ENCODE data around the gene GNL1.

GNL1 gene

DNA sequence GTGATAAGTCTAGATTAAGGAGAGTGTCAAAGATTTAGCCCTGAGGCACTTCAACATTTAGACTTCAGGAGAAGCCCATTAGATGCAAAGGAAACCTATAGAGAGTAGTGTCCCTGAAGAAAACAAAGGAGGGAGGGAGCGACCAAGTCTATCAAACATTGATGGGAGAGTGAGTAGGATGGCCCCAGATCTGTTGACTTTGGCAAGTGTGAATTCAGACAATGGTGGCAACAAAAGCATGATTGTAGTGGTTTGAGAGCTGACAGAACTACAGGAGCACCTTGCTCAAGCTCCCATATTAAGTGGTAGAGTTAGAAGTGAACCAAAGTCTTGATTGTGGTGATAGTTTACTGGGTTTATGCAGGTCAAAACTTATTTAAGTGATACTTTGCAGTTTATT, 14.0 kb upstream of the GNL1 start:
- DNase-seq (ENCODE audit: low spot score), result no peak

- DNase-seq (ENCODE audit: low spot score), result peak; percentile 43
These were observed 12.0 kb upstream of the GNL1 start for GRCh38 chr6:30568245-30568644.

DNA sequence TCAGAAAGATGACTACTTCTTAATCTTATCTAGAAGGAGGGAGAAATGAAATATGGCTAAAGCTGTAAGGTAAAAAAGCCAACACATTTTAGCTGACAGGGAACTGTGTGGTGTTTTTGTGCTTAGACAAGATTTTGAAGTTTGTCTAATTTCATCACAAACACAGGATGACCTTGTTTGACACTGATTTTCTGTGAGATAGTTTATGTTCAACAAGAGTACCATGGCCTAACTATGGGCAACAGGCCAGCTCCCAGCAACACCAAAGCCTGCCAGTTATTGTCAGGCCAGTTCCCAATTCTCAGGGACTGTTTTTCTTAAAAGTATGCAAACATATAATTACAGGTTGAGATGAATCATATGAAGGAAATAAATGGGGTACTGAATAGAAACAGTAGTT, 9.5 kb upstream of the GNL1 start:
- no peak for DNase-seq (ENCODE audit: low spot score)

- DNase-seq (ENCODE audit: low spot score), result no peak
These were observed 7.8 kb upstream of the GNL1 start for GRCh38 chr6:30564114-30564513.

GRCh38 chr6:30562470-30563425, 6.5 kb upstream of the GNL1 start:
- DNase-seq (ENCODE audit: low spot score), result no peak

GRCh38 chr6:30560930-30561329, 4.6 kb upstream of the GNL1 start:
- DNase-seq (ENCODE audit: low spot score), result no peak

DNA sequence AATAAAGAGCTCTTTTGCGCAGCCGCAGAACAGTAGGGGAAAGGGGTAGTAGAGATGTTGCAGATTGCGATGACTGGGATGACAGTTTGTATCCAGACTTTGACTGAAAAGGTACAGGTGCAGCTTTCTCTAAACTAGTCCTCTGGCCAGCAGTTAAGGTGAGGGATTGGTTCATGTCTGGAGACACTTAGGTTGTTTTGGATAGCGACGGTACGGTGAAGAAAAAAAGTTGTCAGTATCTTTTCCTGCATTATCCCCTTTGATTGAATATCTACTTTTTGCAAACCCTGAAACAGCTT, 1.3 kb upstream of the GNL1 start:
- DNase-seq (ENCODE audit: low spot score), result no peak

DNA sequence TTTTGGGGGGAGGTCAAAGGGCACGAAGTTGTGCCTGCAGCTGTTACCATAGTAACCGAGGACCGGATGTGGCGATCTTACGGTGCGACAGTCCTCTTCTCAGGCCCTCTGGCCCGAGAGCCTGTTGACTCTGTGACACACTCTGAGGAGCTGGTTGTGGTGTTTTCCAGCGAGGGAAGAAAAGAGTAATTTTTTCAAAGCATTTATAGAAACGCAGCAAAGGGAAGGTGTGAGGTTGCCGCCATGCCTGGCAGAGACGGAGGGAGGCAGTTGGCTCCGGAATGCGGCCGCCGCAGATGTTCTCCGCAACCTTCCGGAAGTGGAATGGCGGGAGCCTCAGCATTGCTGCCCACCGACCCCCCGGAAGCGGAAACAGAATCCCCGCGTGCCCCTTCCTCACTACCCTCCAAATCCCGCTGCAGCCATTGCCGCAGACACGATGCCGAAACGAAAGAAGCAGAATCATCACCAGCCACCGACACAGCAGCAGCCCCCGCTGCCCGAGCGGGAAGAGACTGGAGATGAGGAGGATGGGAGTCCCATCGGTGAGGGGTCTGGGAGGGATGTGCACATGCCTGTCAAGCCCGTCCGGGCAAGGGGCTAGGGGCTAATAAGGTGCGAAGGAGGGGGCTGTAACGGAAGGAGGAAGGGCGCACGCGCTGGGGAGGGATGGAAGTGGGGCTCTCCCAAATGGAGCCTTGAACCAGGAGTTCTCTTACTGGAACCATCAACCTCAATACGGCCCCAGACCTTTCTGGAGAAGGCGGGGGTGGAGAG, 805 bp upstream of the GNL1 start, which contains the start of gene PRR3:
Gene PRR3 (plus strand): TSS at position 390 of the 777 bp plus-strand sequence. CDS start 50 bp downstream, at position 440.
- peak; percentile 96 for DNase-seq (ENCODE audit: low spot score)

DNA sequence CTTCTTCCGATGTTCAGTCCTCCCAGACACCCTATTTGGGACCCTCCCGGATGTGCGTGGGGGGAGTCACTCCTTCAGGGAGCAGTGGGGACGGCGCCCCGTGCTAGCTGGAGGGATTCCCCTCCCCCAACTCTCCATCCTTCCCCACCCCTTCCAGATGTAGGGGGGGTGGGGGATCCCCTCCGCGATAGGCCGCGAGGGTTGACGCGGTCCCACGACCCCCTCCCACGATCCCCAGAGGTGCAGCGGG, 548 bp downstream of the GNL1 start:
- DNase-seq (ENCODE audit: low spot score), result no peak

- DNase-seq (ENCODE audit: low spot score), result peak; percentile 40
These were observed 1.1 kb downstream of the GNL1 start for GRCh38 chr6:30554962-30555815.

DNA sequence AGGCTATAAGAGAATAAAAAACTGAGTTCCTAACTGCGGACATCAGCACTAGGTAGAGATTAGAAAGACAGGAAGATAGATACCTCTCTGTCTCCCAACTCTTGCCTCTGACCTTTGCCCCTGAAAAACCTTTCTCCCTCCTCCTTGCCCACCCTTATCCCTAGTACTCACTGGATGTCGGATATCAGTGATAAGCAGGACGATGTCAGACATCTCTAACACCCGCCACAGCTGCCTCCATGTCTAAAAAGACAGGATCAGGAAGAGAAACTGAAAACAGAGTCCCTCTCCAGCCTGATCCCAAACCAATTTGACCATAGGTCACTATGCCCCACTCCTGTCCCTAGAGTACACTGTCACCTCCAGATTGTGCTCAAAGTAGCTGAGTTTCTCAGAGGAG, 1.9 kb downstream of the GNL1 start:
- no peak for DNase-seq (ENCODE audit: low spot score)

DNA sequence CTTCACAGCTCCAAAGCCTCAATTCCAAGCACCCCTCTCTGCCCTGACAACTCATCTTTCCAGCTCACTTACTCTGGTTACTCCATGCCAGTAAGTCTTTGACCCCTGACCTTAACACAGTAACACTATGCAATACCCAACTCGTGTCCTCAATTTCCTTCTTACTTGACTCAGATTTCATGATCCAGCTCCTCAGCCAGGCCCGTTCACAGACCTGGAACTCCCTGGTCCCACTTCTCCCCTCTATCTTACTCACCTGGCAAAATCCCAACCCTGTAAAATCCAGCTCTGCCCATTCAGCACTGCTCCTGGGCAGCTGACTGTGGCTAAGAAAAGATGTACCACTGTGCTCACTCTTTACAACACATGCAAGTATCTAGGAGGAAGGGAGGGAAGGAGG, 7.9 kb downstream of the GNL1 start:
- peak; percentile 22 for DNase-seq (ENCODE audit: low spot score)

DNA sequence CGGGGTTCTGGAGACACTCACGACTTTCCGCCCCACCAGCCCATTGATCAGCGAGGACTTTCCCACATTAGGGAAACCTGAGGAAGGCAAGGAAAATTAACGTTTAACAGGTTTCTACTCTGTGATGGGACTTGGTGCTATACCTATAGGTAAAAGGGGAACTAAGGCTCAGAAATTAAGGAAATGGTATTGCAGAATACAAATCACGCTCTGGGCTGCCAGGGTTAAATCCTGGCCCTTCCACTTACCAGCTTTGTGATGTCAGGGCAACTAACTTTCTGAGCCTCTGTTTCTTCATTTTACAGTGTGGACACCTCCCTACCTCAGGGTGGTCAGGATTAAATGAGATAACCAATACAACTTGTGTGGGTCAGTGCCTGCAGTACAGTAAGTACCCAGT, 8.8 kb downstream of the GNL1 start:
- DNase-seq (ENCODE audit: low spot score), result no peak

GRCh38 chr6:30544666-30545272, 11.5 kb downstream of the GNL1 start:
- DNase-seq (ENCODE audit: low spot score), result peak; percentile 89

DNA sequence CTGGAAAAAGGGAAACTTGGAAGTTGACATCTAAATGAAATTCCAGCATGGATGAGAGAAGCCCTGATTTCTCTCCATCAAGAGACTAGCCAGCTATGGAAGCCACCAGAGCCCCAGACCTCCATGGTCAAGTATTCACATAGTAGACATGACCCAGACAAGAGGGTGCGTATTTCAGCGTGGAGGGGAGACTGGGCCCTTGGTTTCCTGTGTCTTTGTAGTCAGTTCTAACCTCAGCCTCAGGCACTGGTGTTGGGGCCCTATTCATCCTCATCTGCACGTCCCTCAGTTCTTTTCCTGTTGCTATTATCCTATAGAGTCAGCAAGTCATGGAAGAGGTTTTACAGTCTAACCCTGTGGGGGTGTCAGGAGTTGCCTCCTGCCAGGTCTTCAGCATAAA, 12.5 kb downstream of the GNL1 start:
- DNase-seq (ENCODE audit: low spot score), result no peak

DNA sequence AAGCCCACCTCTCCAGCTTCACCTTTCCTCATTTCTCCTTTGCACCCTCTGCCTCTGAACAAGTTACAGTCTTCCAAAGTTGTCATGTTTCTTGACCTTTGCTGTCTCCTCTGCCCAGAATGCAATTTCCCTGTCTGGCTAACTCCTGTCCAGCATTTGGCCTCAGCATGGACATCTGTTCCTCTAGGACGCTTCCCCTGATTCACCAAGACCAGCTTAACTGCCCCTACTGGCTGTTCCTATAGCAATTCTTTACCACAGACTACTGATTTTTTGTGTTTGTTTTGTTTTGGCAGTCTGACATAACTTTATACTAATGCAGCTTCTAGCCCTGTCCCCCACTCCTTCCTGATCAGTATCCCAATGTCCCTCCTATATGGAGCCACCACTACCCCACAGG, 13.4 kb downstream of the GNL1 start:
- peak; percentile 48 for DNase-seq (ENCODE audit: low spot score)

DNA sequence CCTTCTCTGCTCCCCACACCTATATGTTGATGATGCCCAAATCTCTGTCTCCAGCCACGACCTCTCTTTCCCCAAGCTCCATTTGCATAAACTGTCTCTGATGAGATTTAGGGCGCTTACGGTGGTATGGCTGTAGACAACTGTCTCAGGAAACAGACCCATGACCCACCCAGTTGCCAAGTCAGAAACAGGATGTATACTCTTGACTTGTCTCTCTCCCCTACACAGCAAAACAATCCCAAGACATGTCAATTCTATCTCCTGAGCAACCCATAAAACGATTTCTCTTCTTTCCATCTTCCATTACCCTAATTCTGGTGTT, 13.9 kb downstream of the GNL1 start:
- no peak for DNase-seq (ENCODE audit: low spot score)

GRCh38 chr6:30541515-30542403, 14.5 kb downstream of the GNL1 start:
- DNase-seq (ENCODE audit: low spot score), result peak; percentile 92

DNA sequence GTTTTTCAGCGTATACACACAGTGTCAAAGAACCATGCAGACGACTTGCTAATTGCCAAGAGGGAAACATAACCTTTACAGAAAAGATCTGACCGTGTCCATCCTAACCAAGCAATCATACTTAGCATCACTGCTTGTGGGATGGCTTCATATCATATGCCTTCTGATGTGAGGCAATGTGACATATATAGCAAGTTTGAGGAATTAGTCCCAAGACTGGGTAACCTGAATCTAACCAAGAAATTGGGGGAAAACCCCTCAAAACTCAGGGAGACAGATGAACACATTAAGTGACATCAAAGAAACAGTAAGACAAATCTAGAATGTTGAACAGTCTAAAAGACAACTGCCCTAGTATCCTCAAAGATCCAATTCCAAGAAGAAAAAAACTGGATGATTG, 18.4 kb downstream of the GNL1 start:
- no peak for DNase-seq (ENCODE audit: low spot score)

GRCh38 chr6:30533460-30534294, 22.6 kb downstream of the GNL1 start:
- no peak for DNase-seq (ENCODE audit: low spot score)

All from RKO (cell line).